GM23338 (cell line): ENCODE data around the gene DSCAML1.

Experiments
- CREB1 ChIP-seq: fragments of 250-450 bp; sonication (Bioruptor Pico); IDR thresholded peaks from 2 replicates; pipeline ENCODE4 v1.5.0; 2020; ENCODE audit warnings: low read depth, mild to moderate bottlenecking, moderate library complexity
- EZH2 ChIP-seq: fragments of 200-600 bp; sonication (generic); IDR thresholded peaks from one replicate; pipeline ENCODE4 v1.8.0; 2017; ENCODE audit warnings: antibody characterized with exemption, mild to moderate bottlenecking, low read depth; ENCODE audit not compliant: unreplicated experiment
- JUNB ChIP-seq: IDR thresholded peaks from one replicate; pipeline ENCODE4 v1.6.1; 2016; ENCODE audit warnings: antibody characterized with exemption; ENCODE audit not compliant: unreplicated experiment
- POLR2AphosphoS5 ChIP-seq: IDR thresholded peaks from 2 replicates; pipeline ENCODE4 v1.6.1; 2016; ENCODE audit warnings: antibody characterized with exemption, low read depth
- ZNF331 ChIP-seq: fragments of 250-450 bp; sonication (Bioruptor Pico); IDR thresholded peaks from 2 replicates; pipeline ENCODE4 v1.5.0; 2020; ENCODE audit warnings: low read depth, mild to moderate bottlenecking, moderate library complexity
- TF ChIP-seq, protein P1 (sequence below), 2 experiments: fragments of 200-600 bp in 1 of 2; sonication (generic) in 1 of 2; conservative IDR thresholded peaks; 2 replicates each; pipeline versions ENCODE4 v1.5.1 to v1.6.1; 2016 to 2017; ENCODE audit warnings: antibody characterized with exemption in 2 of 2, low read depth in 2 of 2, mild to moderate bottlenecking in 2 of 2, moderate library complexity in 1 of 2

DNA sequence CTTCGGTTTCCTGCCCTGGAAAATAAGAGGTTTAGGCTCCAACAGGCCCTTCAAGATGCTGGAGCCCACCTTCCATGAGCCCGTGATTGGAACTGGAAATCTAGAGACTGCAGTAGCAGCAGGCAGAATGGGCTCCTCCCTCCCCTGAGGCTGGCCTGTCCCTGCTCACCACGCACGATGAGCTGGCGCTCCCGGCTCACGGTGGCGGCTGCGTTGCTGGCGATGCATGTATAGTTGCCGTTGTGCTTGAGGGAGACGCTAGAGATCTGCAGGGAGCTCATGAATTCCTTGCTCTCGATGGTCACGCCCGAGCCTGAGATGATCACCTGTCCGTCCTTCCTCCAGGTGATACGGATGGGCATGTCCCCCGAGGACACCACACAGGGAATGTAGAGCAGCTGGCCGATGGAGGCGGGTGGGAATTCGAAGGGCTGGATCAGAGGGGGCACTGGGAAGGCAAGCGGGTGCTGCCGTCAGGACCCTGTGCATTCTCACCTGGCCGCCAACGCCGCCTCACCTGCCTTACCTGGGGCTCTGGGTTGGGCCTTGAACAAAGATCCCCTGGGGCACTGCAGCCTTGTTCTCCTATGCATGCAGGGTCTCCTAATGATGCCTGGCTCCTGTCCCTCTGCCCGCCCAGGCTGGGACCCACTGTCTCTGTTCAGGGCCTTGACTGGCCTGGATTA, 291.6 kb downstream of the DSCAML1 start:
- TF ChIP-seq, protein P1, sequence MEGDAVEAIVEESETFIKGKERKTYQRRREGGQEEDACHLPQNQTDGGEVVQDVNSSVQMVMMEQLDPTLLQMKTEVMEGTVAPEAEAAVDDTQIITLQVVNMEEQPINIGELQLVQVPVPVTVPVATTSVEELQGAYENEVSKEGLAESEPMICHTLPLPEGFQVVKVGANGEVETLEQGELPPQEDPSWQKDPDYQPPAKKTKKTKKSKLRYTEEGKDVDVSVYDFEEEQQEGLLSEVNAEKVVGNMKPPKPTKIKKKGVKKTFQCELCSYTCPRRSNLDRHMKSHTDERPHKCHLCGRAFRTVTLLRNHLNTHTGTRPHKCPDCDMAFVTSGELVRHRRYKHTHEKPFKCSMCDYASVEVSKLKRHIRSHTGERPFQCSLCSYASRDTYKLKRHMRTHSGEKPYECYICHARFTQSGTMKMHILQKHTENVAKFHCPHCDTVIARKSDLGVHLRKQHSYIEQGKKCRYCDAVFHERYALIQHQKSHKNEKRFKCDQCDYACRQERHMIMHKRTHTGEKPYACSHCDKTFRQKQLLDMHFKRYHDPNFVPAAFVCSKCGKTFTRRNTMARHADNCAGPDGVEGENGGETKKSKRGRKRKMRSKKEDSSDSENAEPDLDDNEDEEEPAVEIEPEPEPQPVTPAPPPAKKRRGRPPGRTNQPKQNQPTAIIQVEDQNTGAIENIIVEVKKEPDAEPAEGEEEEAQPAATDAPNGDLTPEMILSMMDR (conservative IDR thresholded peaks at IDR 0.05; ENCODE audit: low read depth in 2 of 2): no peak
- TF ChIP-seq EZH2: no peak
- TF ChIP-seq CREB1 (CRISPR knock-in tag): no peak
- no peak for TF ChIP-seq JUNB
- no peak for TF ChIP-seq ZNF331 (CRISPR knock-in tag)
- no peak for TF ChIP-seq POLR2AphosphoS5
